Smooth muscle cell of the brain vasculature (primary cell): ENCODE data around the gene SH3RF3.

ENCODE experiments used
- DNase-seq: peaks from one replicate; pipeline ENCODE4 v3.0.0-alpha.2; 2012; ENCODE audit warnings: low read depth, low spot score

The SH3RF3 gene

GRCh38 chr2:109201465-109202327 lies 72.7 kb downstream of the SH3RF3 start:
- no peak for DNase-seq

- DNase-seq = no peak
Measured at GRCh38 chr2:109202486-109202885, 73.5 kb downstream of the SH3RF3 start.

- no peak for DNase-seq
Measured at GRCh38 chr2:109203246-109204011, 74.4 kb downstream of the SH3RF3 start.

GRCh38 chr2:109204412-109204811 lies 75.4 kb downstream of the SH3RF3 start:
- no peak for DNase-seq

- no peak for DNase-seq
Measured at GRCh38 chr2:109205447-109205846, 76.4 kb downstream of the SH3RF3 start.

- DNase-seq = no peak
Measured at GRCh38 chr2:109206569-109207146, 77.7 kb downstream of the SH3RF3 start.

GRCh38 chr2:109207176-109207575 lies 78.2 kb downstream of the SH3RF3 start:
- no peak for DNase-seq

- DNase-seq = no peak
Measured at GRCh38 chr2:109208071-109208950, 79.3 kb downstream of the SH3RF3 start.

GRCh38 chr2:109208951-109209335 lies 79.9 kb downstream of the SH3RF3 start:
- DNase-seq = no peak

GRCh38 chr2:109209412-109209811 lies 80.4 kb downstream of the SH3RF3 start:
- DNase-seq = no peak

- no peak for DNase-seq
Measured at GRCh38 chr2:109209941-109210340, 80.9 kb downstream of the SH3RF3 start.

GRCh38 chr2:109210431-109211200 lies 81.6 kb downstream of the SH3RF3 start:
- no peak for DNase-seq

GRCh38 chr2:109211315-109211714 lies 82.3 kb downstream of the SH3RF3 start:
- DNase-seq = no peak

- no peak for DNase-seq
Measured at GRCh38 chr2:109212836-109213563, 84.0 kb downstream of the SH3RF3 start.

- no peak for DNase-seq
Measured at GRCh38 chr2:109213646-109214433, 84.8 kb downstream of the SH3RF3 start.

GRCh38 chr2:109214651-109215371 lies 85.8 kb downstream of the SH3RF3 start:
- DNase-seq = no peak

GRCh38 chr2:109215866-109216265 lies 86.9 kb downstream of the SH3RF3 start:
- DNase-seq = no peak

- no peak for DNase-seq
Measured at GRCh38 chr2:109216332-109216731, 87.3 kb downstream of the SH3RF3 start.
